ENCODE results near the gene PRUNE2. TPM values are rescaled to one million over a fixed set of nuclear protein-coding genes. Genes with fewer than 3 reads are reported as not detected.

PRUNE2 gene
- total and polyA plus RNA-seq, 2 experiments from 2014 or later, result 0.46 to 4.1 TPM

GRCh38 chr9:76642074-76642473 lies 263.8 kb downstream of the PRUNE2 start:
- Histone ChIP-seq H3K27ac (no peak overlapping the region), H3K27me3 (no peaks in the 10 kb centered on the region), H3K79me2 (no peaks in the 10 kb centered on the region), H3K4me2 (no peak overlapping the region), H3K4me1 (ENCODE audit: insufficient read depth) (peaks cover 2% of the 10 kb centered on the region), H3K36me3 (replicated peaks; ENCODE audit: insufficient read depth, low read depth) (no peaks in the 10 kb centered on the region), H3K9me3 (ENCODE audit: low read depth) (no peaks in the 10 kb centered on the region), H3K9me2 (replicated peaks; ENCODE audit: insufficient read depth) (no peaks in the 10 kb centered on the region), H2AFZ (no peak overlapping the region), H3K4me3 (no peak overlapping the region), H4K20me1 (ENCODE audit: insufficient read depth, poor library complexity, severe bottlenecking) (no peaks in the 10 kb centered on the region)
- WGBS (ENCODE audit: low lambda C conversion rate, missing lambda C conversion rate), result 100% methylated on average over 1 of the region's 1 CpG
- no peak for DNase-seq (ENCODE audit: low spot score)
- TF ChIP-seq EZH2 (IDR thresholded peaks at IDR 0.05; ENCODE audit: borderline replicate concordance), result no peak
- TF ChIP-seq EZH2phosphoT487 (IDR thresholded peaks at IDR 0.05; ENCODE audit: low read depth, severe bottlenecking, unreplicated experiment), result no peak
- TF ChIP-seq CTCF (IDR thresholded peaks at IDR 0.05; ENCODE audit: poor library complexity), result no peak

DNA sequence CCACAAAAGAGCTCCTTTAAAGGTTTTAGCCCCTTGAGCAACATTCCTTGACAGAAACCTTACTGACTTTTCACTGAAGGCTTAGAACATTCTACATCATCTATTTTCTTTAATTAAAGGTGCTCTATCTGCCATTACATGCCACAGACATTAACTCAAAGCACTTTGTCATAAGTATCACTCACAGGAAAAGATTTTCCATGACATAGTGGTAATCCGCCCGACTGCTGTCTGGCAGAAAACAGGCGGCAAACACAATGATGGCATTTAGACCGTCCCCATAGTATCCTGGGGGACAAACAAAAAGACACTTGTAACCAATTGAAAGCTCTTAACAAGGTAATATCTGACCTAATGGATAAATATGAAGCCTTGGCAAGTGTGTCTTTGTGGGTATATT lies 267.9 kb downstream of the PRUNE2 start:
- no peaks in the 10 kb centered on the region for H4K20me1 ChIP-seq (ENCODE audit: insufficient read depth, poor library complexity, severe bottlenecking)
- no peaks in the 10 kb centered on the region for H3K79me2 ChIP-seq
- no peak overlapping the region for H3K27ac ChIP-seq
- H3K9me3 ChIP-seq (ENCODE audit: low read depth), result no peaks in the 10 kb centered on the region
- no peak overlapping the region for H2AFZ ChIP-seq
- H3K9me2 ChIP-seq (replicated peaks; ENCODE audit: insufficient read depth), result no peaks in the 10 kb centered on the region
- no peak for DNase-seq (ENCODE audit: low spot score)
- H3K36me3 ChIP-seq (replicated peaks; ENCODE audit: insufficient read depth, low read depth), result no peaks in the 10 kb centered on the region
- H3K4me3 ChIP-seq, result no peak overlapping the region
- no peaks in the 10 kb centered on the region for H3K27me3 ChIP-seq
- H3K4me1 ChIP-seq (ENCODE audit: insufficient read depth), result no peaks in the 10 kb centered on the region
- no peak for TF ChIP-seq EZH2phosphoT487 (IDR thresholded peaks at IDR 0.05; ENCODE audit: low read depth, severe bottlenecking, unreplicated experiment)
- 87% methylated on average over 4 of the region's 4 CpGs for WGBS (ENCODE audit: low lambda C conversion rate, missing lambda C conversion rate)
- H3K4me2 ChIP-seq, result no peak overlapping the region

- Histone ChIP-seq H3K27me3 (no peaks in the 10 kb centered on the region), H3K4me2 (no peak overlapping the region), H3K9me2 (replicated peaks; ENCODE audit: insufficient read depth) (no peaks in the 10 kb centered on the region), H3K27ac (no peak overlapping the region), H3K4me3 (no peak overlapping the region), H3K79me2 (no peaks in the 10 kb centered on the region), H3K9me3 (ENCODE audit: low read depth) (no peaks in the 10 kb centered on the region), H4K20me1 (ENCODE audit: insufficient read depth, poor library complexity, severe bottlenecking) (no peaks in the 10 kb centered on the region), H3K4me1 (ENCODE audit: insufficient read depth) (no peaks in the 10 kb centered on the region), H3K36me3 (replicated peaks; ENCODE audit: insufficient read depth, low read depth) (no peaks in the 10 kb centered on the region), H2AFZ (no peak overlapping the region)
- 85% methylated on average over 2 of the region's 2 CpGs for WGBS (ENCODE audit: low lambda C conversion rate, missing lambda C conversion rate)
- no peak for DNase-seq (ENCODE audit: low spot score)
- TF ChIP-seq EZH2phosphoT487 (IDR thresholded peaks at IDR 0.05; ENCODE audit: low read depth, severe bottlenecking, unreplicated experiment), result no peak
- no peak for TF ChIP-seq CTCF (IDR thresholded peaks at IDR 0.05; ENCODE audit: poor library complexity)
- no peak for TF ChIP-seq EZH2 (IDR thresholded peaks at IDR 0.05; ENCODE audit: borderline replicate concordance)
Observed at GRCh38 chr9:76637416-76637815, 268.5 kb downstream of the PRUNE2 start.

- no peaks in the 10 kb centered on the region for H3K79me2 ChIP-seq
- H3K9me3 ChIP-seq (ENCODE audit: low read depth), result no peaks in the 10 kb centered on the region
- H3K36me3 ChIP-seq (replicated peaks; ENCODE audit: insufficient read depth, low read depth), result no peaks in the 10 kb centered on the region
- H3K27ac ChIP-seq, result peak overlapping the region; percentile 18
- H3K4me2 ChIP-seq, result no peak overlapping the region
- H3K27me3 ChIP-seq, result no peaks in the 10 kb centered on the region
- H4K20me1 ChIP-seq (ENCODE audit: insufficient read depth, poor library complexity, severe bottlenecking), result no peaks in the 10 kb centered on the region
- WGBS (ENCODE audit: low lambda C conversion rate, missing lambda C conversion rate), result 79% methylated on average over 1 of the region's 1 CpG
- DNase-seq (ENCODE audit: low spot score), result peak; percentile 38
- no peak overlapping the region for H3K4me3 ChIP-seq
- TF ChIP-seq CTCF (IDR thresholded peaks at IDR 0.05; ENCODE audit: poor library complexity), result no peak
- no peak for TF ChIP-seq EZH2 (IDR thresholded peaks at IDR 0.05; ENCODE audit: borderline replicate concordance)
- TF ChIP-seq EZH2phosphoT487 (IDR thresholded peaks at IDR 0.05; ENCODE audit: low read depth, severe bottlenecking, unreplicated experiment), result no peak
- no peaks in the 10 kb centered on the region for H3K9me2 ChIP-seq (replicated peaks; ENCODE audit: insufficient read depth)
- H3K4me1 ChIP-seq (ENCODE audit: insufficient read depth), result no peaks in the 10 kb centered on the region
- H2AFZ ChIP-seq, result no peak overlapping the region
Observed at GRCh38 chr9:76634356-76635054, 271.4 kb downstream of the PRUNE2 start.

Measured in hepatocyte (in vitro differentiated cells).